Neural cell (in vitro differentiated cells): Measurements from ENCODE around the gene RSPH1.

Source experiments
- EP300 ChIP-seq: fragments of 450-650 bp; conservative IDR thresholded peaks from 2 replicates; pipeline ENCODE4 v1.6.1; 2014; ENCODE audit warnings: antibody characterized with exemption, mild to moderate bottlenecking, moderate library complexity; ENCODE audit not compliant: poor library complexity, severe bottlenecking
- EZH2 ChIP-seq: fragments of 200-600, 300-800 bp; shearing (Covaris generic), sonication (generic); IDR thresholded peaks from 2 replicates; pipeline ENCODE4 v1.6.1; 2014; ENCODE audit warnings: antibody characterized with exemption, low read length, borderline replicate concordance, mild to moderate bottlenecking; ENCODE audit not compliant: insufficient read depth, poor library complexity, severe bottlenecking
- MXI1 ChIP-seq: fragments of 450-650 bp; conservative IDR thresholded peaks from 2 replicates; pipeline ENCODE4 v1.6.1; 2014; ENCODE audit warnings: antibody characterized with exemption, mild to moderate bottlenecking; ENCODE audit not compliant: poor library complexity, severe bottlenecking
- POLR2AphosphoS5 ChIP-seq: IDR thresholded peaks from 2 replicates; pipeline ENCODE4 v1.6.1; 2012
- RAD21 ChIP-seq: fragments of 450-650 bp; conservative IDR thresholded peaks from 2 replicates; pipeline ENCODE4 v1.6.1; 2014; ENCODE audit warnings: antibody characterized with exemption, mild to moderate bottlenecking, moderate library complexity
- REST ChIP-seq: IDR thresholded peaks from 2 replicates; pipeline ENCODE4 v1.6.1; 2012; ENCODE audit warnings: borderline replicate concordance
- SMC3 ChIP-seq: fragments of 450-650 bp; conservative IDR thresholded peaks from 2 replicates; pipeline ENCODE4 v1.6.1; 2014; ENCODE audit warnings: antibody characterized with exemption, mild to moderate bottlenecking, moderate library complexity; ENCODE audit not compliant: poor library complexity
- TAF1 ChIP-seq: IDR thresholded peaks from 2 replicates; pipeline ENCODE4 v1.6.1; 2012; ENCODE audit warnings: low read depth
- TF ChIP-seq, protein P1 (sequence below): fragments of 450-650 bp; IDR thresholded peaks from 2 replicates; pipeline ENCODE4 v1.5.1; 2014; ENCODE audit warnings: antibody characterized with exemption, mild to moderate bottlenecking, moderate library complexity; ENCODE audit not compliant: poor library complexity, severe bottlenecking

DNA sequence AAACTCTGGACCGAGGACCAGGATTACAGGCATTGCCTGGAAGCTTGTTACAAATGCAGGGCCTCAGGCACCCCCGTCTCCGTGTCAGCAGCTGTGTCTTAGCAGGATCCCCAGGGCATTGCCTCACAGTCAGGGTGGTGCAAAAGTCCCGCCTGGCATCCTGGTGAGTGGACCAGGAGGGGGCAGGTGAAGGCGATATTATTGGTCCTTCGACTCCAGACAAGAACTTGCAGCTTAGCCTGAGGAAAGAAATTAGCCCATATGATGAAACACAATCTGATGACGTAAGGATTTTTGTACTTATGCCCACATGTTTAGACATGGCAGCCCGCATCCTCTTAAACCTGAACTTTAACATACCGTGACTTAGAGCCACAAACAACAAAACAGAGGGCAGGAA is 40.8 kb downstream of the RSPH1 start:
- TF ChIP-seq POLR2AphosphoS5 = no peak
- TF ChIP-seq, protein P1, sequence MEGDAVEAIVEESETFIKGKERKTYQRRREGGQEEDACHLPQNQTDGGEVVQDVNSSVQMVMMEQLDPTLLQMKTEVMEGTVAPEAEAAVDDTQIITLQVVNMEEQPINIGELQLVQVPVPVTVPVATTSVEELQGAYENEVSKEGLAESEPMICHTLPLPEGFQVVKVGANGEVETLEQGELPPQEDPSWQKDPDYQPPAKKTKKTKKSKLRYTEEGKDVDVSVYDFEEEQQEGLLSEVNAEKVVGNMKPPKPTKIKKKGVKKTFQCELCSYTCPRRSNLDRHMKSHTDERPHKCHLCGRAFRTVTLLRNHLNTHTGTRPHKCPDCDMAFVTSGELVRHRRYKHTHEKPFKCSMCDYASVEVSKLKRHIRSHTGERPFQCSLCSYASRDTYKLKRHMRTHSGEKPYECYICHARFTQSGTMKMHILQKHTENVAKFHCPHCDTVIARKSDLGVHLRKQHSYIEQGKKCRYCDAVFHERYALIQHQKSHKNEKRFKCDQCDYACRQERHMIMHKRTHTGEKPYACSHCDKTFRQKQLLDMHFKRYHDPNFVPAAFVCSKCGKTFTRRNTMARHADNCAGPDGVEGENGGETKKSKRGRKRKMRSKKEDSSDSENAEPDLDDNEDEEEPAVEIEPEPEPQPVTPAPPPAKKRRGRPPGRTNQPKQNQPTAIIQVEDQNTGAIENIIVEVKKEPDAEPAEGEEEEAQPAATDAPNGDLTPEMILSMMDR = no peak
- no peak for TF ChIP-seq MXI1
- no peak for TF ChIP-seq EP300
- no peak for TF ChIP-seq RAD21
- TF ChIP-seq EZH2 = no peak
- TF ChIP-seq REST = no peak
- TF ChIP-seq SMC3 = no peak
- no peak for TF ChIP-seq TAF1
